ENCODE measurements around the gene CLSTN1.
A peak's percentile ranks its signal among the peaks of the same experiment; 100 is the strongest.

Gene CLSTN1

DNA sequence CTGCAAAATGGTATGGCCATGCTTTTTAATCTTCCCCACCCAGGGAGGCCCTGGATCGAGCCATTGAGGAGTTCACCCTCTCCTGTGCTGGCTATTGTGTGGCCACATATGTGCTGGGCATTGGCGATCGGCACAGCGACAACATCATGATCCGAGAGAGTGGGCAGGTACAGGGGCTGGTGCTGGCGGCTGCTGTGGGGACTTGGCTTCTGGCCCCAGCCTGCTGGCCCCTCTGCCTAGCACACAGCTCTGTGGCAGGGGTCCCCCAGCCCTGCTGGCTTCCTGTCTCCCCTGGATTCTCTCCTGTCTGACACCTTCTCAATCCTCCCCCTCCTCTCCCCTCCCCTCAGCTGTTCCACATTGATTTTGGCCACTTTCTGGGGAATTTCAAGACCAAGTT lies 99.8 kb downstream of the CLSTN1 start:
- TF ChIP-seq SUZ12 (IDR thresholded peaks at IDR 0.05; ENCODE audit: extremely low read depth, insufficient read depth, insufficient read length) (no peak), YY1 (IDR thresholded peaks at IDR 0.05; ENCODE audit: insufficient read depth, insufficient read length) (no peak), ZNF274 (IDR thresholded peaks at IDR 0.05; ENCODE audit: low read depth, low read length) (no peak)
- peaks cover 17% of the 10 kb centered on the region for H3K4me1 ChIP-seq (ENCODE audit: insufficient read depth, insufficient read length)

DNA sequence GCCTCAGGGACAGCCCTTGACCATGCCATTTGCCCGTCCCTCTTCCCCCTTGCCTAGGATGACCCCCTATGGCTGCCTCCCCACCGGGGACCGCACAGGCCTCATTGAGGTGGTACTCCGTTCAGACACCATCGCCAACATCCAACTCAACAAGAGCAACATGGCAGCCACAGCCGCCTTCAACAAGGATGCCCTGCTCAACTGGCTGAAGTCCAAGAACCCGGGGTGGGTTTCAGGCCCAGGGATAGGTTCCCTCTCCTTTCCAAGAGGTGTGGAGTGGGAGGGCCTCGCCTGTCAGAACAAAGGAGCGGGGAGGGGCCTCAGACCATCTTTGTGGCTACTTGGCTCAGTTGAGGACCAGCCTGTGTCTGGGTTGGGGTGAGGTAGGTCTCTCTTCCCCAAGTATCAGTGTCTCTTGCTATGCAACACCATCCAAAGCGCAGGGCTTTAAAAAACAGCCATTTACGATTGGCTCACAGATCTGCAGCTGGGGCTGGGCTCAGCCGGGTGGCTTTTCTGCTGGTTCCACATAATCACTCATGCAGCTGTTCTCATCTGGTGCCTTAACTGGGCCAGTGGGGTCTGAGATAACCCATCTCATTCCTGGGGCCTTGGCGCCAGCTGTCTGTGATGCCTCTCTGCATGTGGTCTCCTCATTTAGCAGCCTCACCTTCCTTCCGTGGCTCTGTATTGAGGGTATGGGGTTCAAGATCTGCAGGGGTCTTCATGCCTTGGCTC lies 100.5 kb downstream of the CLSTN1 start:
- Histone ChIP-seq H3K4me3 (ENCODE audit: insufficient read length, low read depth) (no peak overlapping the region), H3K36me3 (ENCODE audit: insufficient read depth, insufficient read length, low read length) (peaks cover 57% of the 10 kb centered on the region), H3K9me3 (ENCODE audit: insufficient read depth, low read length) (peaks cover 22% of the 10 kb centered on the region; the same call in 1 of the 2 replicates), H3K27me3 (ENCODE audit: insufficient read depth, insufficient read length) (no peaks in the 10 kb centered on the region), H3K4me1 (ENCODE audit: insufficient read depth, insufficient read length) (peaks cover 24% of the 10 kb centered on the region), H3K9ac (ENCODE audit: insufficient read length, low read depth) (no peak overlapping the region)
- TF ChIP-seq ZNF274 (IDR thresholded peaks at IDR 0.05; ENCODE audit: low read depth, low read length) (no peak), YY1 (IDR thresholded peaks at IDR 0.05; ENCODE audit: insufficient read depth, insufficient read length) (no peak), SUZ12 (IDR thresholded peaks at IDR 0.05; ENCODE audit: extremely low read depth, insufficient read depth, insufficient read length) (no peak)
- DNase-seq (ENCODE audit: low read depth, low spot score): no peak

More for the DNA sequence above, 99.8 kb downstream of the CLSTN1 start:
- no peak for DNase-seq (ENCODE audit: low read depth, low spot score)
- no peak overlapping the region for H3K9ac ChIP-seq (ENCODE audit: insufficient read length, low read depth)
- H3K4me3 ChIP-seq (ENCODE audit: insufficient read length, low read depth): no peak overlapping the region
- H3K27me3 ChIP-seq (ENCODE audit: insufficient read depth, insufficient read length): no peaks in the 10 kb centered on the region
- H3K36me3 ChIP-seq (ENCODE audit: insufficient read depth, insufficient read length, low read length): peaks cover 61% of the 10 kb centered on the region
- H3K9me3 ChIP-seq (ENCODE audit: insufficient read depth, low read length): peaks cover 22% of the 10 kb centered on the region; the same call in 1 of the 2 replicates

DNA sequence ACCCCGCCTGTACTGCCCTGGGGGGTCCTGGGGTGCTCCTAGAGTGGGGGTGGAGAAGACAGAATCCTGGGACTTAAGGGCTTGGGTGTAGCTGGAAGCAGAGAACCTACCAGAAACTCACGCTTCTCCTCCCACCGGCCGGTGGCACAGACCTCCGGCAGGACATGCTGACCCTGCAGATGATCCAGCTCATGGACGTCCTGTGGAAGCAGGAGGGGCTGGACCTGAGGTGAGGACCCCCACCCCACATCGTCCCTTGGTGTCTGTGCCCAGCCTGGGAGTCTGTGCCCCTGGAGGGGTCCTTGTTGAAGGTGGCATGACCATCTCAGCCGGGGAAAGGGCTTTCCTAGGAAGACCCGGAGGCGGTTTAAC lies 101.4 kb downstream of the CLSTN1 start:
- Histone ChIP-seq H3K4me1 (ENCODE audit: insufficient read depth, insufficient read length) (peaks cover 32% of the 10 kb centered on the region), H3K9ac (ENCODE audit: insufficient read length, low read depth) (no peak overlapping the region), H3K4me3 (ENCODE audit: insufficient read length, low read depth) (no peak overlapping the region), H3K27me3 (ENCODE audit: insufficient read depth, insufficient read length) (no peaks in the 10 kb centered on the region), H3K9me3 (ENCODE audit: insufficient read depth, low read length) (peaks cover 22% of the 10 kb centered on the region; the same call in 1 of the 2 replicates), H3K36me3 (ENCODE audit: insufficient read depth, insufficient read length, low read length) (peaks cover 57% of the 10 kb centered on the region)
- no peak for TF ChIP-seq YY1 (IDR thresholded peaks at IDR 0.05; ENCODE audit: insufficient read depth, insufficient read length)
- TF ChIP-seq SUZ12 (IDR thresholded peaks at IDR 0.05; ENCODE audit: extremely low read depth, insufficient read depth, insufficient read length): no peak
- no peak for TF ChIP-seq ZNF274 (IDR thresholded peaks at IDR 0.05; ENCODE audit: low read depth, low read length)
- no peak for DNase-seq (ENCODE audit: low read depth, low spot score)

DNA sequence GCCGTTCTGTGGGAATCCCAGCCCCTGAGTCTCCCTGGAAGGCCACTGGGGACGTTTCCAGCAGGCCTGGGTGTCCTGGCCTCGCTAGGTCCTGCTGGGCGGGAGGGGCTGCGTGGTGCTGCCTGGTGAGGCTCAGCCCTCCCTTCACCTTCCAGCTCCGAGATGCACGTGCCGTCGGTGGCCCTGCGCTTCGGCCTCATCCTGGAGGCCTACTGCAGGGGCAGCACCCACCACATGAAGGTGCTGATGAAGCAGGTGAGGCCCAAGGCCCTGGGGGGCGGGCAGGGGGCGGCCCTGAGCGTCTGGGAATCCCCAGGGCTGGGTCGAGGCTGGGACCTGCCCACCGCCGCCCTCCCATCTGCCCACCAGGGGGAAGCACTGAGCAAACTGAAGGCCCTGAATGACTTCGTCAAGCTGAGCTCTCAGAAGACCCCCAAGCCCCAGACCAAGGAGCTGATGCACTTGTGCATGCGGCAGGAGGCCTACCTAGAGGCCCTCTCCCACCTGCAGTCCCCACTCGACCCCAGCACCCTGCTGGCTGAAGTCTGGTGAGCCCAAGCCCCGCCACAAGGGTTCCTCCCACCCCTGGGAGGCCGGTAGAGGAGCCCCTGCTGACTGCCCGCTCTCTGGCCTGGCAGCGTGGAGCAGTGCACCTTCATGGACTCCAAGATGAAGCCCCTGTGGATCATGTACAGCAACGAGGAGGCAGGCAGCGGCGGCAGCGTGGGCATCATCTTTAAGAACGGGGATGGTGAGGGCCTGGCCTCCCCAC lies 102.0 kb downstream of the CLSTN1 start:
- Histone ChIP-seq H3K4me1 (ENCODE audit: insufficient read depth, insufficient read length) (peaks cover 36% of the 10 kb centered on the region), H3K36me3 (ENCODE audit: insufficient read depth, insufficient read length, low read length) (peaks cover 56% of the 10 kb centered on the region), H3K27me3 (ENCODE audit: insufficient read depth, insufficient read length) (no peaks in the 10 kb centered on the region), H3K4me3 (ENCODE audit: insufficient read length, low read depth) (no peak overlapping the region), H3K9me3 (ENCODE audit: insufficient read depth, low read length) (peaks cover 22% of the 10 kb centered on the region; the same call in 1 of the 2 replicates), H3K9ac (ENCODE audit: insufficient read length, low read depth) (peak overlapping the region; percentile 51)
- no peak for DNase-seq (ENCODE audit: low read depth, low spot score)
- TF ChIP-seq YY1 (IDR thresholded peaks at IDR 0.05; ENCODE audit: insufficient read depth, insufficient read length): no peak
- TF ChIP-seq ZNF274 (IDR thresholded peaks at IDR 0.05; ENCODE audit: low read depth, low read length): no peak
- no peak for TF ChIP-seq SUZ12 (IDR thresholded peaks at IDR 0.05; ENCODE audit: extremely low read depth, insufficient read depth, insufficient read length)

DNA sequence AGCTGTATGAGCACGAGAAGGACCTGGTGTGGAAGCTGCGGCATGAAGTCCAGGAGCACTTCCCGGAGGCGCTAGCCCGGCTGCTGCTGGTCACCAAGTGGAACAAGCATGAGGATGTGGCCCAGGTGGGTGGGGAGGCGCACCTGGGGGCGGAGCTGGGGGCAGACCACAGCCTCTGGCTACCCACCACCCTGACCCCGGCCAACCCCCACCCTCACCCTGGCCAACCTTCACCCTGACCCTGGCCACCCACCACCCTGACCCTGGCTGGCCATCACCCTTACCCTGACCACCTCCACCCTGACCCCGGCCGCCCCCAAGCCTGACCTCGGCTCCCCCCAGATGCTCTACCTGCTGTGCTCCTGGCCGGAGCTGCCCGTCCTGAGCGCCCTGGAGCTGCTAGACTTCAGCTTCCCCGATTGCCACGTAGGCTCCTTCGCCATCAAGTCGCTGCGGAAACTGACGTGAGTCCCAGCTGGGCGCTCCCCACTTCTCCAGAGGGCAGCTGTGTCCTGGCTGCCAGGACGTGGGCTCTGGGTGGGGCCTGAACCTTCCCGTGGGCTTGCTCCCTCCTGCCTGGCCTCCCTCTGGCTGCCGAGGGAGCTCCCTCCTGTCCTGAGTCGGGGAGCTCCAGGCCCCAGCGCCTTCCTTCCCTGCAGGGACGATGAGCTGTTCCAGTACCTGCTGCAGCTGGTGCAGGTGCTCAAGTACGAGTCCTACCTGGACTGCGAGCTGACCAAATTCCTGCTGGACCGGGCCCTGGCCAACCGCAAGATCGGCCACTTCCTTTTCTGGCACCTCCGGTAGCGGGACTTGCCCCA lies 102.8 kb downstream of the CLSTN1 start:
- Histone ChIP-seq H3K4me3 (ENCODE audit: insufficient read length, low read depth) (no peak overlapping the region), H3K9me3 (ENCODE audit: insufficient read depth, low read length) (peaks cover 22% of the 10 kb centered on the region; the same call in 1 of the 2 replicates), H3K27me3 (ENCODE audit: insufficient read depth, insufficient read length) (no peaks in the 10 kb centered on the region), H3K9ac (ENCODE audit: insufficient read length, low read depth) (peak overlapping the region; percentile 51), H3K36me3 (ENCODE audit: insufficient read depth, insufficient read length, low read length) (peaks cover 61% of the 10 kb centered on the region), H3K4me1 (ENCODE audit: insufficient read depth, insufficient read length) (peaks cover 36% of the 10 kb centered on the region)
- TF ChIP-seq ZNF274 (IDR thresholded peaks at IDR 0.05; ENCODE audit: low read depth, low read length): no peak
- TF ChIP-seq SUZ12 (IDR thresholded peaks at IDR 0.05; ENCODE audit: extremely low read depth, insufficient read depth, insufficient read length): no peak
- TF ChIP-seq YY1 (IDR thresholded peaks at IDR 0.05; ENCODE audit: insufficient read depth, insufficient read length): no peak
- DNase-seq (ENCODE audit: low read depth, low spot score): no peak

DNA sequence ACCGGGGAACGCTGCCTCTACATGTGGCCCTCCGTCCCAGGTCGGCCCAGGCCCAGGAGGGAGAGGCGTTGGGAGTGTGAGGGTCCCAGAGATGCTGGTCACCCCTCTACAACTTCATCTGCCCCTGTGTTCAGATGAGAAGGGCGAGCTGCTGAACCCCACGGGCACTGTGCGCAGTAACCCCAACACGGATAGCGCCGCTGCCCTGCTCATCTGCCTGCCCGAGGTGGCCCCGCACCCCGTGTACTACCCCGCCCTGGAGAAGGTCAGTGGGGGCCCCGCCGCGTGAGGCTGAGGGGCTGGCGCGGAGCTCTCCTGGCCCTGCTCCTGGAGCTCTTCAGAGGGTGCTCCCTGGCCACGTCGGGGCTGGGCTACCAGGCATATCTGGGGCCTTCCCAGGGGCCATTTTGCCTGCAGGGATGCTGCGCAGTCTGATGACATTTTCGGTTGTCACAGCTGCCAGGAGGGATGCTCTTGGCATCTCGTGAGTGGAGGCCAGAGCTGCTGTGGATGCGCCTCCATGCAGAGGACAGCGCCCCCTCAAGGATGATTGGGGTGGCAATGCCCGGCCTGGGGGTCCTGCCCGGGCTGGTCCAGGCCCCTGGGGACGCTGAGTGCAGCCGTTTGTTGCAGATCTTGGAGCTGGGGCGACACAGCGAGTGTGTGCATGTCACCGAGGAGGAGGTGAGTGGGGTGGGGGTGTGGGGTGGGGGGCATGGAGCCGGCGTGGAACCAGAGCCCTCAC lies 103.6 kb downstream of the CLSTN1 start:
- Histone ChIP-seq H3K9me3 (ENCODE audit: insufficient read depth, low read length) (peaks cover 22% of the 10 kb centered on the region; the same call in 1 of the 2 replicates), H3K36me3 (ENCODE audit: insufficient read depth, insufficient read length, low read length) (peaks cover 64% of the 10 kb centered on the region), H3K4me1 (ENCODE audit: insufficient read depth, insufficient read length) (peaks cover 36% of the 10 kb centered on the region), H3K9ac (ENCODE audit: insufficient read length, low read depth) (no peak overlapping the region), H3K27me3 (ENCODE audit: insufficient read depth, insufficient read length) (no peaks in the 10 kb centered on the region), H3K4me3 (ENCODE audit: insufficient read length, low read depth) (no peak overlapping the region)
- no peak for DNase-seq (ENCODE audit: low read depth, low spot score)
- TF ChIP-seq SUZ12 (IDR thresholded peaks at IDR 0.05; ENCODE audit: extremely low read depth, insufficient read depth, insufficient read length) (no peak), YY1 (IDR thresholded peaks at IDR 0.05; ENCODE audit: insufficient read depth, insufficient read length) (no peak), ZNF274 (IDR thresholded peaks at IDR 0.05; ENCODE audit: low read depth, low read length) (no peak)
